GM12891 (cell line): ENCODE results near the gene DDX23.

ENCODE experiments used
- POLR2A ChIP-seq: IDR thresholded peaks from 2 replicates; pipeline ENCODE4 v1.6.1; 2011; ENCODE audit warnings: low read depth, low read length, control low read depth
- POLR2AphosphoS5 ChIP-seq: IDR thresholded peaks from 2 replicates; pipeline ENCODE4 v1.6.1; 2011; ENCODE audit warnings: low read depth, low read length, control low read depth
- POU2F2 ChIP-seq: IDR thresholded peaks from 2 replicates; pipeline ENCODE4 v1.6.1; 2011; ENCODE audit warnings: low read depth, mild to moderate bottlenecking, control low read depth, low read length, moderate library complexity
- SPI1 ChIP-seq: IDR thresholded peaks from 2 replicates; pipeline ENCODE4 v1.6.1; 2011; ENCODE audit warnings: low read depth, low read length, control low read depth
- TAF1 ChIP-seq: IDR thresholded peaks from 2 replicates; pipeline ENCODE4 v1.6.1; 2011; ENCODE audit warnings: low read depth, low read length, control low read depth

GRCh38 chr12:48815126-48816110 lies 36.5 kb downstream of the DDX23 start:
- no peak for TF ChIP-seq TAF1
- no peak for TF ChIP-seq POLR2AphosphoS5
- TF ChIP-seq POLR2A = no peak
- no peak for TF ChIP-seq SPI1
- TF ChIP-seq POU2F2 = no peak
